ENCODE measurements around the gene TRIM17. TPM values are rescaled to one million over a fixed set of nuclear protein-coding genes. Genes with fewer than 3 reads are reported as not detected.

TRIM17 gene
- total RNA-seq, 1 experiment from 2014 or later: not detected

DNA sequence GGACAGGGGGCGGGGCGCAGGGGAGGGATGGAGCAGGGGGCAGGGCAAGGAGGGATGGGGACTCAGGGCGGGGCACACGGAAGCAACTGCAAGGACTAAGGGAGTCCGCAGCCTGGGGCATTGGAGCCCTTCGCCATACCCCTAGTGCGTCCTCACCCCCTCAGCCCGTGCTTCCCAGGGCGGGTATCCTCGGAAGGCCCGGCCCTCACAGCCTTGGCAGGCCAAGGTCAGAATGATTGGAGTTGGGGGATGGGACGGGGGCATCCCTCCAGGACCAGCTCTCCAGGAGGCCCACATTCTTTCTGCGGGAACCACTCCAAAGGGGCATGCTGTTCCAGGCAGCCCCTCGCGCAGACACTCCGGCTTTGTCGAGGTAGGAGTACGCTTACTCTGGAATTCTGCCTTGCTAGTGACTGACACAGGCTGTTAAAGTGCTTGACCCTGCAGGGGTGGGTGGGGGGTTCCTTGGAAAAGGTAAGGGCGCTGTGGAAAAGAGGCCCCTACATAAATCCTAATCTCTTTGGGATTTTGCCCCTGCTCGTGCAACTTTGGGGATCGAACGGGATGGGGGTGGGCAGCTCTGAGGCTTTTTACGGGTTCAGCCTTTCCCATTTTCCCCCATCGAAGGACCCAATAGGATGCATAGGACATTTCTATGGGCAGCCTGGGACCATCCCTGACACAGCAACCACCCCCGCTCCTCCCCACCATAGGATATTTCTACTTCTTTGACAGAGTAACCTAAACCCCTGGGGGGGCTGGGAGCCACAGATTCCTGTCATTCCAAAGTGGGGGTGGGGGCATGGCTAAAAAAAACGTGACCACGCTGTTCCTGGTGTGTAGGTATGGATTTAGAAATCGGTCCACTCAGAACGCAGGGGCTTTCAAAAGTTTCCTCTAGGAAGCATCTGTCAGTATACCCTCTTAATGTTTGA, 9.3 kb downstream of the TRIM17 start:
- H4K20me1 ChIP-seq (ENCODE audit: insufficient read depth): no peaks in the 10 kb centered on the region
- ChIA-PET POLR2A (interaction anchor here (0.6 to 2.1 kb wide), 5 partner anchors 14 to 270 kb away, joined by 3 to 8 read pairs (median 5); a partner anchor contains a TSS), CTCF (interaction anchor here (0.6 to 1.8 kb wide), 2 partner anchors 14 to 281 kb away, joined by 3 to 10 read pairs; no protein-coding TSS in a partner anchor), RAD21 (ENCODE audit: low non-redundant PET in 1 of 2, low total read pairs in 2 of 2, uncharacterized antibody in 2 of 2, unreplicated experiment in 2 of 2) (interaction anchor here (0.6 kb wide), 3 partner anchors 48 to 360 kb away, joined by 4 to 9 read pairs (median 7); no protein-coding TSS in a partner anchor)
- DNase-seq (ENCODE audit: low read depth, low spot score) (no peak), ATAC-seq (no peak)
- peak overlapping the region; percentile 85 for H3K4me2 ChIP-seq (ENCODE audit: low read length)
- no peak overlapping the region for H2AFZ ChIP-seq (ENCODE audit: low read depth, low read length, poor library complexity, severe bottlenecking)
- TF ChIP-seq ZNF274 (IDR thresholded peaks at IDR 0.05; ENCODE audit: low read depth, low read length) (no peak), EZH2 (IDR thresholded peaks at IDR 0.05) (no peak), ZFX (IDR thresholded peaks at IDR 0.05) (no peak), TCF7L2 (IDR thresholded peaks at IDR 0.05; ENCODE audit: borderline replicate concordance, extremely low read depth, insufficient read depth, insufficient read length) (no peak), CBX3 (IDR thresholded peaks at IDR 0.05; ENCODE audit: low read depth) (no peak), RAD21 (IDR thresholded peaks at IDR 0.05; ENCODE audit: low read depth) (no peak), CEBPB (IDR thresholded peaks at IDR 0.05; ENCODE audit: low read depth) (no peak)
- TF ChIP-seq, protein P1, sequence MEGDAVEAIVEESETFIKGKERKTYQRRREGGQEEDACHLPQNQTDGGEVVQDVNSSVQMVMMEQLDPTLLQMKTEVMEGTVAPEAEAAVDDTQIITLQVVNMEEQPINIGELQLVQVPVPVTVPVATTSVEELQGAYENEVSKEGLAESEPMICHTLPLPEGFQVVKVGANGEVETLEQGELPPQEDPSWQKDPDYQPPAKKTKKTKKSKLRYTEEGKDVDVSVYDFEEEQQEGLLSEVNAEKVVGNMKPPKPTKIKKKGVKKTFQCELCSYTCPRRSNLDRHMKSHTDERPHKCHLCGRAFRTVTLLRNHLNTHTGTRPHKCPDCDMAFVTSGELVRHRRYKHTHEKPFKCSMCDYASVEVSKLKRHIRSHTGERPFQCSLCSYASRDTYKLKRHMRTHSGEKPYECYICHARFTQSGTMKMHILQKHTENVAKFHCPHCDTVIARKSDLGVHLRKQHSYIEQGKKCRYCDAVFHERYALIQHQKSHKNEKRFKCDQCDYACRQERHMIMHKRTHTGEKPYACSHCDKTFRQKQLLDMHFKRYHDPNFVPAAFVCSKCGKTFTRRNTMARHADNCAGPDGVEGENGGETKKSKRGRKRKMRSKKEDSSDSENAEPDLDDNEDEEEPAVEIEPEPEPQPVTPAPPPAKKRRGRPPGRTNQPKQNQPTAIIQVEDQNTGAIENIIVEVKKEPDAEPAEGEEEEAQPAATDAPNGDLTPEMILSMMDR (IDR thresholded peaks at IDR 0.05 in 2 of 3, conservative IDR thresholded peaks at IDR 0.05 in 1 of 3; ENCODE audit: borderline replicate concordance in 1 of 3, insufficient read depth in 1 of 3, low read depth in 2 of 3, low read length in 2 of 3): no peak
- TF ChIP-seq, protein P2, sequence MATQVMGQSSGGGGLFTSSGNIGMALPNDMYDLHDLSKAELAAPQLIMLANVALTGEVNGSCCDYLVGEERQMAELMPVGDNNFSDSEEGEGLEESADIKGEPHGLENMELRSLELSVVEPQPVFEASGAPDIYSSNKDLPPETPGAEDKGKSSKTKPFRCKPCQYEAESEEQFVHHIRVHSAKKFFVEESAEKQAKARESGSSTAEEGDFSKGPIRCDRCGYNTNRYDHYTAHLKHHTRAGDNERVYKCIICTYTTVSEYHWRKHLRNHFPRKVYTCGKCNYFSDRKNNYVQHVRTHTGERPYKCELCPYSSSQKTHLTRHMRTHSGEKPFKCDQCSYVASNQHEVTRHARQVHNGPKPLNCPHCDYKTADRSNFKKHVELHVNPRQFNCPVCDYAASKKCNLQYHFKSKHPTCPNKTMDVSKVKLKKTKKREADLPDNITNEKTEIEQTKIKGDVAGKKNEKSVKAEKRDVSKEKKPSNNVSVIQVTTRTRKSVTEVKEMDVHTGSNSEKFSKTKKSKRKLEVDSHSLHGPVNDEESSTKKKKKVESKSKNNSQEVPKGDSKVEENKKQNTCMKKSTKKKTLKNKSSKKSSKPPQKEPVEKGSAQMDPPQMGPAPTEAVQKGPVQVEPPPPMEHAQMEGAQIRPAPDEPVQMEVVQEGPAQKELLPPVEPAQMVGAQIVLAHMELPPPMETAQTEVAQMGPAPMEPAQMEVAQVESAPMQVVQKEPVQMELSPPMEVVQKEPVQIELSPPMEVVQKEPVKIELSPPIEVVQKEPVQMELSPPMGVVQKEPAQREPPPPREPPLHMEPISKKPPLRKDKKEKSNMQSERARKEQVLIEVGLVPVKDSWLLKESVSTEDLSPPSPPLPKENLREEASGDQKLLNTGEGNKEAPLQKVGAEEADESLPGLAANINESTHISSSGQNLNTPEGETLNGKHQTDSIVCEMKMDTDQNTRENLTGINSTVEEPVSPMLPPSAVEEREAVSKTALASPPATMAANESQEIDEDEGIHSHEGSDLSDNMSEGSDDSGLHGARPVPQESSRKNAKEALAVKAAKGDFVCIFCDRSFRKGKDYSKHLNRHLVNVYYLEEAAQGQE (IDR thresholded peaks at IDR 0.05; ENCODE audit: low read depth): no peak
- peak overlapping the region; percentile 68 for H3K9ac ChIP-seq (ENCODE audit: low read length)
- H3K9me2 ChIP-seq (ENCODE audit: insufficient read depth): no peaks in the 10 kb centered on the region
- intact Hi-C loops (cut with micrococcal nuclease): loop anchor here (2.0 kb wide), 1 partner anchor 49 kb away; a partner anchor contains a TSS
- peaks cover 5 to 25% of the 10 kb centered on the region in 2 experiments; a peak in 2 of 4 replicates for H3K36me3 ChIP-seq (ENCODE audit: control insufficient read depth in 1 of 2, insufficient read depth in 2 of 2, low read length in 2 of 2)
- H3K4me1 ChIP-seq (ENCODE audit: control insufficient read depth in 1 of 2, insufficient read depth in 2 of 2, low read length in 2 of 2): peaks cover 9 to 21% of the 10 kb centered on the region in 2 experiments
- TSS peak; percentile 66 for BruUV-seq (replicated peaks)
- no peaks in the 10 kb centered on the region for H3K9me3 ChIP-seq (ENCODE audit: control insufficient read depth in 1 of 2, insufficient read depth in 1 of 2, low read depth in 1 of 2, low read length in 2 of 2)
- no peaks in the 10 kb centered on the region for H3K27me3 ChIP-seq (ENCODE audit: insufficient read depth, low read length)
- peaks cover 42% of the 10 kb centered on the region for H3K79me2 ChIP-seq (ENCODE audit: insufficient read depth, low read length)
- H3K4me3 ChIP-seq (replicated peaks in 1 of 2; ENCODE audit: low read depth in 1 of 2, low read length in 2 of 2): peak overlapping the region; percentile 80 to 82
- H3K27ac ChIP-seq (ENCODE audit: low read depth, low read length): peak overlapping the region; percentile 82

All from HCT116 (cell line).